ENCODE data around the gene ANKRD53.
A peak's percentile ranks its signal among the peaks of the same experiment; 100 is the strongest.

The ANKRD53 gene

GRCh38 chr2:70939001-70939838 is 39.2 kb upstream of the ANKRD53 start:
- Histone ChIP-seq H3K36me3 (ENCODE audit: insufficient read depth, low read length) (no peaks in the 10 kb centered on the region), H3K9me3 (ENCODE audit: low read length) (no peaks in the 10 kb centered on the region), H3K4me3 (ENCODE audit: low read length) (no peak overlapping the region), H2AFZ (ENCODE audit: low read depth, low read length) (no peak overlapping the region), H3K27me3 (ENCODE audit: insufficient read depth, low read length) (no peaks in the 10 kb centered on the region), H3K4me1 (ENCODE audit: insufficient read depth, low read length) (peaks cover 45% of the 10 kb centered on the region)

- H3K9me3 ChIP-seq (ENCODE audit: low read length) = no peaks in the 10 kb centered on the region
- H3K4me1 ChIP-seq (ENCODE audit: insufficient read depth, low read length) = peaks cover 46% of the 10 kb centered on the region
- no peaks in the 10 kb centered on the region for H3K36me3 ChIP-seq (ENCODE audit: insufficient read depth, low read length)
- H3K27me3 ChIP-seq (ENCODE audit: insufficient read depth, low read length) = no peaks in the 10 kb centered on the region
- H2AFZ ChIP-seq (ENCODE audit: low read depth, low read length) = no peak overlapping the region
- no peak overlapping the region for H3K4me3 ChIP-seq (ENCODE audit: low read length)
Observed at GRCh38 chr2:70939839-70940580, 38.4 kb upstream of the ANKRD53 start.

DNA sequence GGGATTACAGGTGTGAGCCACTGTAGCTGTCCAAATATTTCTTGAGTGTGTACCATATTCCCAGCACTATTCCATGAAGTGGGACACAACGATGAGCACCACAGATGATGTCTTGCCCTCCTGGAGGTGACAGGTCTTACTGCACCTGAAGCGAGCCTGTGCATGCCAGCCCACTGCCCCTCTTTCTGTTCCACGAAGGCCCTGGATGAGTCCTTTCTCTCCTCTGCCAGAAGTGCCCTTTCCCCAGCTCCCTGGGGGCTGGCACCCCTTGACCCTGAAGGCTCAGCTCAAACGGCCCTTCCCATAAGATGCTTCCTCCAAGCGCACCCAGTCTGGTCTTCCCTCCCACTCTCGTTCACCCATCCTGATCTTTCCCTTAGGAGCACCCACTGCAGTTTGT is 37.2 kb upstream of the ANKRD53 start:
- no peaks in the 10 kb centered on the region for H3K27me3 ChIP-seq (ENCODE audit: insufficient read depth, low read length)
- no peaks in the 10 kb centered on the region for H3K9me3 ChIP-seq (ENCODE audit: low read length)
- H3K36me3 ChIP-seq (ENCODE audit: insufficient read depth, low read length) = no peaks in the 10 kb centered on the region
- no peak overlapping the region for H2AFZ ChIP-seq (ENCODE audit: low read depth, low read length)
- no peak overlapping the region for H3K4me3 ChIP-seq (ENCODE audit: low read length)
- H3K4me1 ChIP-seq (ENCODE audit: insufficient read depth, low read length) = peaks cover 46% of the 10 kb centered on the region

GRCh38 chr2:70941701-70942100 is 36.7 kb upstream of the ANKRD53 start:
- Histone ChIP-seq H2AFZ (ENCODE audit: low read depth, low read length) (no peak overlapping the region), H3K36me3 (ENCODE audit: insufficient read depth, low read length) (no peaks in the 10 kb centered on the region), H3K9me3 (ENCODE audit: low read length) (no peaks in the 10 kb centered on the region), H3K27me3 (ENCODE audit: insufficient read depth, low read length) (no peaks in the 10 kb centered on the region), H3K4me1 (ENCODE audit: insufficient read depth, low read length) (peaks cover 47% of the 10 kb centered on the region), H3K4me3 (ENCODE audit: low read length) (no peak overlapping the region)

DNA sequence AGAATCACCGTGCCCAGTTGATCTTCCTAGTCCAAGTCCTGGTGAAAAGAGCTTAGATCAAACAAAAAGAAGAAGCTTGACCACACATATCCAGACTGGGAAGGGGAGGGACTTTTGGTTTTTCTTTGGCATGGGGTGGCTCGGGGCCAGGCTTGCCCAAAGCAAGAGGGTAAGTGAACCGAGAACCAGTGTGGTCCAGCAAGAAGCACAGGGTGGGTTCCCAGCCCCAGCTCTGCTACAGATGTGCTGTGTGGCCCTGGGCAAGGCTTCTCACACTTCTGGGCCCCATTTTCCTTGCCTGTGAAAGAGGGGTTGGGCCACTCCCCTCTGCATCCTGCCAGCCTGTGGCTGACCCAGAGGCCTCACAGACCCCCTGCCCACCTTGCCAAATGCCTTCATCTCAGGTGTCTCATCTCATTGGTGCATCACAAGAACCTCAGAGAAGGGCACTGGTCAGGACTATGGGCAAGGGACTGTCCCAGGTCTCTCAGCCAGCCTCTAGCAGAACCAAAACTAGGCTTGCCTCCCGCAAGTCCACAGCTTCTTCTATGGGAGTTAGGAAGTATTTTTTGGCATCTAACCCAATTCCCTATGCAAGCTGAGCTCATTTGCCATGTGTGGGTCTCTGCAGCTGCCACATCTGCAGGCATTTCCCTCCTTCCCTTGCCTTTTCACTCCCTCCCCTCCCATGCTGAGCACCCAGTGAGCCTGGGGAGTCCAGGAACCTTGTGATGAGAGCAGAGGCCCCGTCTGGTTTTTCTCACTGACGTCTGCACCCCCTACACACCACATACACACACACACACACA is 35.8 kb upstream of the ANKRD53 start:
- Histone ChIP-seq H3K36me3 (ENCODE audit: insufficient read depth, low read length) (no peaks in the 10 kb centered on the region), H3K9me3 (ENCODE audit: low read length) (no peaks in the 10 kb centered on the region), H3K4me3 (ENCODE audit: low read length) (no peak overlapping the region), H2AFZ (ENCODE audit: low read depth, low read length) (no peak overlapping the region), H3K27me3 (ENCODE audit: insufficient read depth, low read length) (no peaks in the 10 kb centered on the region), H3K4me1 (ENCODE audit: insufficient read depth, low read length) (peaks cover 49% of the 10 kb centered on the region)

GRCh38 chr2:70943205-70943871 is 35.1 kb upstream of the ANKRD53 start:
- H3K4me1 ChIP-seq (ENCODE audit: insufficient read depth, low read length) = peaks cover 50% of the 10 kb centered on the region
- no peaks in the 10 kb centered on the region for H3K27me3 ChIP-seq (ENCODE audit: insufficient read depth, low read length)
- no peak overlapping the region for H3K4me3 ChIP-seq (ENCODE audit: low read length)
- no peak overlapping the region for H2AFZ ChIP-seq (ENCODE audit: low read depth, low read length)
- H3K36me3 ChIP-seq (ENCODE audit: insufficient read depth, low read length) = no peaks in the 10 kb centered on the region
- no peaks in the 10 kb centered on the region for H3K9me3 ChIP-seq (ENCODE audit: low read length)

GRCh38 chr2:70944111-70944690 is 34.2 kb upstream of the ANKRD53 start:
- H3K9me3 ChIP-seq (ENCODE audit: low read length) = no peaks in the 10 kb centered on the region
- H3K36me3 ChIP-seq (ENCODE audit: insufficient read depth, low read length) = no peaks in the 10 kb centered on the region
- peaks cover 43% of the 10 kb centered on the region for H3K4me1 ChIP-seq (ENCODE audit: insufficient read depth, low read length)
- H3K4me3 ChIP-seq (ENCODE audit: low read length) = no peak overlapping the region
- no peaks in the 10 kb centered on the region for H3K27me3 ChIP-seq (ENCODE audit: insufficient read depth, low read length)
- H2AFZ ChIP-seq (ENCODE audit: low read depth, low read length) = no peak overlapping the region

GRCh38 chr2:70946832-70947442 is 31.5 kb upstream of the ANKRD53 start:
- Histone ChIP-seq H2AFZ (ENCODE audit: low read depth, low read length) (no peak overlapping the region), H3K36me3 (ENCODE audit: insufficient read depth, low read length) (no peaks in the 10 kb centered on the region), H3K4me1 (ENCODE audit: insufficient read depth, low read length) (peaks cover 37% of the 10 kb centered on the region), H3K27me3 (ENCODE audit: insufficient read depth, low read length) (no peaks in the 10 kb centered on the region), H3K9me3 (ENCODE audit: low read length) (no peaks in the 10 kb centered on the region), H3K4me3 (ENCODE audit: low read length) (no peak overlapping the region)

- Histone ChIP-seq H3K27me3 (ENCODE audit: insufficient read depth, low read length) (no peaks in the 10 kb centered on the region), H2AFZ (ENCODE audit: low read depth, low read length) (no peak overlapping the region), H3K4me3 (ENCODE audit: low read length) (no peak overlapping the region), H3K9me3 (ENCODE audit: low read length) (no peaks in the 10 kb centered on the region), H3K36me3 (ENCODE audit: insufficient read depth, low read length) (no peaks in the 10 kb centered on the region), H3K4me1 (ENCODE audit: insufficient read depth, low read length) (peaks cover 30% of the 10 kb centered on the region)
Observed at GRCh38 chr2:70947556-70948184, 30.8 kb upstream of the ANKRD53 start.

- no peaks in the 10 kb centered on the region for H3K36me3 ChIP-seq (ENCODE audit: insufficient read depth, low read length)
- H3K27me3 ChIP-seq (ENCODE audit: insufficient read depth, low read length) = no peaks in the 10 kb centered on the region
- H3K4me3 ChIP-seq (ENCODE audit: low read length) = peak overlapping the region; percentile 13
- peaks cover 22% of the 10 kb centered on the region for H3K4me1 ChIP-seq (ENCODE audit: insufficient read depth, low read length)
- H2AFZ ChIP-seq (ENCODE audit: low read depth, low read length) = no peak overlapping the region
- H3K9me3 ChIP-seq (ENCODE audit: low read length) = no peaks in the 10 kb centered on the region
Observed at GRCh38 chr2:70948337-70949003, 30.0 kb upstream of the ANKRD53 start.

DNA sequence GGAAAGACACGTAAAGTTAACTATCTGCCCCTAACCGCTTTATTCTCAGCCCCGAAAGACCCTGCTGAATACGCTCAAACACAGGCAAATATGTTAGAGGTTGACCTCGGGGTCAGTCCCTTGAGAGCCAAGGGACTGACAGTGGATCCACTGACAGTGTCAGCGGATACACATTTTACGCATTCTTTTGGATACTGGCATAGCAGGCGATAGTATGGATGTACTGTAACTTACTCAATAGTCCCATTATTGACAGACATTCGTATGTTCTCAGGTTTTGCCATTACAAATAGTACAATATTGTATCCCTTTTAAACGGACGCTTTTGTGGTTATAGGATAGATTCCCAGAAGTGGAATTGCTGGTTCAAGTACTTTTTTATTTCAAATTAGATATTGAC is 29.3 kb upstream of the ANKRD53 start:
- H3K27me3 ChIP-seq (ENCODE audit: insufficient read depth, low read length) = no peaks in the 10 kb centered on the region
- peaks cover 15% of the 10 kb centered on the region for H3K4me1 ChIP-seq (ENCODE audit: insufficient read depth, low read length)
- no peak overlapping the region for H2AFZ ChIP-seq (ENCODE audit: low read depth, low read length)
- no peak overlapping the region for H3K4me3 ChIP-seq (ENCODE audit: low read length)
- H3K9me3 ChIP-seq (ENCODE audit: low read length) = no peaks in the 10 kb centered on the region
- no peaks in the 10 kb centered on the region for H3K36me3 ChIP-seq (ENCODE audit: insufficient read depth, low read length)
